OCI-LY7 (cell line): ENCODE data around the gene MFF.

Experiments
- CTCF ChIP-seq: fragments of 200-600 bp; sonication (generic); conservative IDR thresholded peaks from 2 replicates; pipeline ENCODE4 v1.5.1; 2014; ENCODE audit warnings: mild to moderate bottlenecking, antibody characterized with exemption, low read length, moderate library complexity, mixed read lengths
- EZH2phosphoT487 ChIP-seq: fragments of 200-600 bp; sonication (generic); IDR thresholded peaks from 2 replicates; pipeline ENCODE4 v1.6.1; 2018; ENCODE audit warnings: low read depth, borderline replicate concordance, mild to moderate bottlenecking, mixed run types, antibody characterized with exemption, low read length, moderate library complexity, mixed read lengths

- TF ChIP-seq CTCF (peak; percentile 51), EZH2phosphoT487 (no peak)
These were observed 52.7 kb downstream of the MFF start for GRCh38 chr2:227377467-227378351.
